Left lung (tissue), 10 donors: ENCODE data around the gene LHX5. TPM values are rescaled to one million over a fixed set of nuclear protein-coding genes. Genes with fewer than 3 reads are reported as not detected.

Experiments
- ATAC-seq: fragments of 200-7000 bp; cut with Tn5 transposase; one replicate; pipeline ENCODE4 v1.9.1; 2020; ENCODE audit warnings: moderate library complexity
- DNase-seq, 4 donors: peaks; one replicate each; pipeline ENCODE4 v3.0.0-alpha.2; 2013 to 2020
- H3K27ac ChIP-seq, 2 donors: fragments of 200-600 bp; sonication (generic) in 1 of 2; one replicate each; pipeline versions ENCODE4 v1.5.0 to v1.8.0; 2020 to 2021
- H3K27me3 ChIP-seq, 2 donors: fragments of 200-600 bp; sonication (generic) in 1 of 2; one replicate each; pipeline versions ENCODE4 v1.5.0 to v1.8.0; 2020 to 2021
- H3K36me3 ChIP-seq, 2 donors: fragments of 200-600 bp; sonication (generic) in 1 of 2; one replicate each; pipeline versions ENCODE4 v1.5.0 to v1.8.0; 2020 to 2021
- H3K4me1 ChIP-seq, 2 donors: fragments of 200-600 bp; one replicate each; pipeline ENCODE4 v1.8.0; 2021
- H3K4me3 ChIP-seq, 2 donors: fragments of 200-600 bp; sonication (generic) in 1 of 2; one replicate each; pipeline versions ENCODE4 v1.5.0 to v1.8.0; 2020 to 2021; ENCODE audit warnings: mild to moderate bottlenecking in 1 of 2
- H3K9me3 ChIP-seq, 2 donors: fragments of 200-600 bp; sonication (generic) in 1 of 2; one replicate each; pipeline versions ENCODE4 v1.5.0 to v1.8.0; 2020 to 2021
- CTCF ChIP-seq, 2 donors: fragments of 200-600 bp; sonication (generic) in 1 of 2; IDR thresholded peaks; one replicate each; pipeline versions ENCODE4 v1.5.0 to v1.8.0; 2021; ENCODE audit warnings: antibody characterized with exemption in 2 of 2
- intact Hi-C, 2 donors: fragments of 100-400 bp; cut with DNase I; formaldehyde crosslinking; loops; one replicate each; pipeline versions ENCODE4 v1.11.2 to v1.14.2; 2022
- polyA plus RNA-seq, 6 donors: library from polyadenylated mRNA; unstranded; fragments of 120-200 nt; gene quantifications; one replicate each; pipeline ENCODE4 v1.2.1, GENCODE V29; 2013; ENCODE audit not compliant: insufficient read length in 6 of 6
- total RNA-seq, 2 donors: library from RNA; stranded (reverse); fragmentation: NEBNext Ultra II Directional; extraction: Animal tissue kit (Norgen Biotek cat#: 25700); gene quantifications; one replicate each; pipeline ENCODE4 v1.2.1, GENCODE V29; 2021
- donor health status: DM: no; HTN: yes; CAD: no.
- donor health status: DM: no; HTN: no; CAD: no.

LHX5 gene
- total and polyA plus RNA-seq, 8 donors: not detected

DNA sequence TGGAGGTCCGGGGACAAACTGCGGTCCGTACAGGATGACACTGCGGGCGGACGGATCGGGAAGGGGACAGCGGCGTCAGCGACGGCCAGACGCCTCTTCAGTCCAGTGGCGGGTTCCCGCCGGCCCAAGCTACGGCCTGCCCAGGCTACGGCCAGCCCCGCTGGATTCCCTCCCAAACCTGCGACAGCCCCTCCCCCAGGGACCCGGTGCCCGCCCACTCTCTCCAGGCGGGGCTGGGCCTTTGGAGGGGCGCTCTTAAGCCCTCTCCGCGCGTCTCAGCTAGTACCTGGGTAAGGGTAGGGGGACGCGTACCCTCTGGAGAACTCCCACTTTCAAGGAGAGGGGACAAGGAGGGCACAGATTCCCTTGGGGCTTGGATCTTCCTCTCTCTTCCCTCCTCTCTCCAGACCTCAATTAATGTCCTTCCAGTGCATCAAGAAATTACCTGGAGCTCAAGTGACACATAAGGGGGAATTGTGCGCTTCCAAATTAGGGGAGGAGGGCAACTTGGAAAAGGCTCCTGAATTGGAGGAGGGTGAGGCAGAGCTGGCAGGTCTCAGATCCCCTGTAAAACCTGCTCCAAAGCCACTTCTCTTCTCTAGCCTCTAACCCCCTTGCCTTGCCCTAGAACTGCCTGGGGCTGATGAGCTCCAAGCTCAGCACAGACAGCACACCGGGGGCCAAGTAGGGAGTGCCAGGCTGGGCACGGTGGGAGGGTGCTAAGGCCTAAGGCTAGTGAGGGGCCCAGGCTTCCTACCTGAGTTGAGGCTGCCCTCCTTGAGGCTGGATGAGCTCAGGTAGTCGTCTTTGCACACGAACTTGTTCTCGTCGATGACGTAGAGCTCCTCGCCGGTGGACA is 3.1 kb downstream of the LHX5 start:
- Histone ChIP-seq H3K27ac (no peak overlapping the region), H3K27me3 (peaks cover 99 to 100% of the 10 kb centered on the region in 2 donors), H3K4me1 (peaks cover 0 to 29% of the 10 kb centered on the region in 2 donors), H3K36me3 (no peaks in the 10 kb centered on the region), H3K4me3 (no peak overlapping the region), H3K9me3 (no peaks in the 10 kb centered on the region)
- no peak for TF ChIP-seq CTCF (IDR thresholded peaks at IDR 0.05)
- peak in 1 of 4 donors; percentile 68 for DNase-seq
- intact Hi-C loops: no loop called here
- ATAC-seq: no peak

DNA sequence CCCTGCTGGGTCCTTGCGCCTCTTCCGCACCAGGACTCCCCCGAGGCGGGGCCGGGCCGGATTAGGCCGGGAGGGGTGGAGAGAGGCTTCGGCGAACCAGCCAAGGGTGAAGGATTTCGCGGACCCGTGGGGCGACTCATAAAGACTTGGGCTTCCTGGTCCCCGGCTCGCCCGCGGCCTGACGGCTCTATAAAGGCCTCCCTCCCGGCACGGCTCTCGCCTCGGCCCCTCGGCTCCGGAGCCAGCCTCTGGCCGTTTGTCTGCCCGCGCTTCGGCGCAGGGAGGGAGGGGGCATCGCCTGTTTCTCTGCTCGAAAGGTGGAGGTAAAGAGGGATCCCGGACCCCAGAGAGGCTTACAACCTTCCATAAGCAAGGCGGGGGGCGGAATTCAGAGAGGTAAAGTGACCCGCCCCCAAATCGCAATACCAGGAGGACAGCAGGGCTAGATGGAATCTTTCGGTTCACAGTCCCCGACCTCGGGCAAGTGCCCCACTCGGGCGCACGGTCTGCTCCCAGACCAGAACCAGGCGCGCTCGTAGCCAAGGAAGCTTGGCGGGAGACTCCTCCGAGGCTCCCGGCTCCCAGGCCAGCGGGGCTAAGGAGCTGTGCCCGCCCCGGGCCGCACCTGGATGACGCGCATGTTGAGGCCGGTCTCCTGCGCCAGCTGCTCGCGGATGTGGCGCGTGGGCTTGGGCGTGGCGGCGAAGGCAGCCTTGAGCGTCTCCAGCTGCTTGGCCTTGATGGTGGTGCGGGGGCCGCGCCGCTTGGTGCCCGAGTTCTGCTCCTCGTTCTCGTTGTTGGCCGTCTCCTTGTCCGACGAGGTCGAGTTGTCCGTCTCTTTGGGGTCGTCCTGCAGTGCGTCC is 3.9 kb downstream of the LHX5 start:
- H3K4me1 ChIP-seq: peaks cover 7 to 37% of the 10 kb centered on the region in 2 donors
- ATAC-seq: no peak
- DNase-seq: peak in 1 of 4 donors; percentile 73

GRCh38 chr12:113467142-113467501 is 4.5 kb downstream of the LHX5 start:
- Histone ChIP-seq H3K27ac (no peak overlapping the region), H3K4me1 (peaks cover 11 to 43% of the 10 kb centered on the region in 2 donors)
- DNase-seq: peak in 1 of 4 donors; percentile 61

More for the DNA sequence above, 3.9 kb downstream of the LHX5 start:
- Histone ChIP-seq H3K4me3 (peak overlapping the region; percentile 17 to 19), H3K27me3 (peaks cover 100% of the 10 kb centered on the region in 2 donors), H3K9me3 (no peaks in the 10 kb centered on the region), H3K36me3 (no peaks in the 10 kb centered on the region), H3K27ac (no peak overlapping the region)
- no peak for TF ChIP-seq CTCF (IDR thresholded peaks at IDR 0.05)
- intact Hi-C loops: no loop called here

GRCh38 chr12:113466454-113467141 is 5.1 kb downstream of the LHX5 start:
- H3K27ac ChIP-seq: no peak overlapping the region
- H3K4me3 ChIP-seq: no peak overlapping the region
- H3K36me3 ChIP-seq: no peaks in the 10 kb centered on the region
- no peak for DNase-seq
- H3K9me3 ChIP-seq: no peaks in the 10 kb centered on the region
- peaks cover 99 to 100% of the 10 kb centered on the region in 2 donors for H3K27me3 ChIP-seq
- ATAC-seq: no peak
- no peak for TF ChIP-seq CTCF (IDR thresholded peaks at IDR 0.05)
- peaks cover 11 to 43% of the 10 kb centered on the region in 2 donors for H3K4me1 ChIP-seq
- intact Hi-C loops: no loop called here

More at GRCh38 chr12:113467142-113467501, 4.5 kb downstream of the LHX5 start:
- no peak for TF ChIP-seq CTCF (IDR thresholded peaks at IDR 0.05)
- no peak for ATAC-seq
- no peaks in the 10 kb centered on the region for H3K36me3 ChIP-seq
- peak overlapping the region; percentile 17 to 19 for H3K4me3 ChIP-seq
- intact Hi-C loops: no loop called here
- peaks cover 100% of the 10 kb centered on the region in 2 donors for H3K27me3 ChIP-seq
- H3K9me3 ChIP-seq: no peaks in the 10 kb centered on the region
